ELF-1 (cell line): Measurements from ENCODE around the gene RBBP6.

ENCODE experiments used
- DNase-seq: peaks from one replicate; pipeline ENCODE4 v3.0.0-alpha.2; 2016; ENCODE audit warnings: low read depth, low spot score

The RBBP6 gene

GRCh38 chr16:24524855-24525677 is 14.3 kb upstream of the RBBP6 start:
- DNase-seq = no peak

GRCh38 chr16:24525970-24526559 is 13.3 kb upstream of the RBBP6 start:
- peak; percentile 15 for DNase-seq

GRCh38 chr16:24526701-24527495 is 12.5 kb upstream of the RBBP6 start:
- no peak for DNase-seq

GRCh38 chr16:24531166-24531565 is 8.2 kb upstream of the RBBP6 start:
- DNase-seq = no peak

GRCh38 chr16:24534620-24535019 is 4.7 kb upstream of the RBBP6 start:
- no peak for DNase-seq

- DNase-seq = no peak
These were observed 3.5 kb upstream of the RBBP6 start for GRCh38 chr16:24535827-24536226.

- DNase-seq = no peak
These were observed 2.7 kb upstream of the RBBP6 start for GRCh38 chr16:24536671-24537070.

GRCh38 chr16:24537474-24538337 is 1.7 kb upstream of the RBBP6 start:
- no peak for DNase-seq

- DNase-seq = no peak
These were observed 541 bp upstream of the RBBP6 start for GRCh38 chr16:24538756-24539294.

- DNase-seq = peak; percentile 41
These were observed 660 bp downstream of the RBBP6 start for GRCh38 chr16:24539850-24540601.

- DNase-seq = peak; percentile 44
These were observed 1.3 kb downstream of the RBBP6 start for GRCh38 chr16:24540602-24541210.

GRCh38 chr16:24541233-24541933 is 2.0 kb downstream of the RBBP6 start:
- no peak for DNase-seq

- no peak for DNase-seq
These were observed 4.6 kb downstream of the RBBP6 start for GRCh38 chr16:24543949-24544348.

GRCh38 chr16:24544640-24545039 is 5.3 kb downstream of the RBBP6 start:
- no peak for DNase-seq

GRCh38 chr16:24550295-24550694 is 10.9 kb downstream of the RBBP6 start:
- no peak for DNase-seq

- no peak for DNase-seq
These were observed 13.4 kb downstream of the RBBP6 start for GRCh38 chr16:24552705-24553246.

GRCh38 chr16:24553983-24554382 is 14.6 kb downstream of the RBBP6 start:
- no peak for DNase-seq

- DNase-seq = no peak
These were observed 16.0 kb downstream of the RBBP6 start for GRCh38 chr16:24555346-24555872.

GRCh38 chr16:24562811-24563210 is 23.4 kb downstream of the RBBP6 start:
- DNase-seq = no peak
